HCT116 (cell line): ENCODE results near the gene NXT1. TPM values are rescaled to one million over a fixed set of nuclear protein-coding genes. Genes with fewer than 3 reads are reported as not detected.

Source experiments
- ATAC-seq: fragments of 200-7000 bp; cut with Tn5 transposase; 2 replicates; pipeline ENCODE4 v1.9.1; 2020; ENCODE audit warnings: mild to moderate bottlenecking, moderate library complexity
- BruUV-seq: library from RNA; stranded (reverse); fragments of 400-500 nt; replicated peaks from 2 replicates; lab custom pipeline; 2021; lab: Mats Ljungman, UMichigan
- CTCF ChIA-PET: fragments of 300-600 bp; sonication (Branson Sonifier 250); formaldehyde crosslinking; loops from one replicate; lab custom pipeline; 2021; ENCODE audit warnings: antibody characterized with exemption; lab: Charles Lee
- POLR2A ChIA-PET: fragments of 300-600, 350-600 bp; sonication (Branson Sonifier 250); formaldehyde crosslinking; loops from one replicate; lab custom pipeline; 2021; ENCODE audit warnings: antibody characterized with exemption; lab: Charles Lee
- RAD21 ChIA-PET, 2 experiments: fragments of 300-600 bp; sonication (Branson Sonifier 250); formaldehyde crosslinking; loops; one replicate each; lab custom pipeline; 2023; ENCODE audit warnings: low total read pairs in 2 of 2; ENCODE audit not compliant: uncharacterized antibody in 2 of 2, unreplicated experiment in 2 of 2, low non-redundant PET in 1 of 2; lab: Charles Lee
- DNase-seq: peaks from one replicate; pipeline ENCODE4 v3.0.0-alpha.2; 2010; ENCODE audit warnings: low read depth, low spot score
- H2AFZ ChIP-seq: fragments of 200-600 bp; shearing (Covaris generic), sonication (generic); 2 replicates; pipeline ENCODE4 v1.6.1; 2017; ENCODE audit warnings: low read depth, mixed run types, mixed read lengths, antibody characterized with exemption, low read length; ENCODE audit not compliant: poor library complexity, severe bottlenecking
- H3K27ac ChIP-seq: 2 replicates; pipeline ENCODE4 v1.5.1; 2012; ENCODE audit warnings: low read depth, low read length
- H3K27me3 ChIP-seq: fragments of 200-600 bp; sonication (generic); 2 replicates; pipeline ENCODE4 v1.6.1; 2016; ENCODE audit warnings: mixed run types, low read length, mixed read lengths; ENCODE audit not compliant: insufficient read depth
- H3K36me3 ChIP-seq, 2 experiments: fragments of 200-500 bp in 1 of 2; fragments of 200-600 bp in 1 of 2; sonication (Bioruptor generic) in 1 of 2; sonication (generic) in 1 of 2; 2 replicates each; pipeline versions ENCODE4 v1.5.1 to v1.6.1; 2014 to 2016; ENCODE audit warnings: low read length in 2 of 2, inconsistent platforms in 1 of 2, mixed read lengths in 1 of 2, mixed run types in 1 of 2; ENCODE audit not compliant: insufficient read depth in 2 of 2, control insufficient read depth in 1 of 2
- H3K4me1 ChIP-seq, 2 experiments: fragments of 200-600 bp in 1 of 2; sonication (generic) in 1 of 2; 2 replicates each; pipeline versions ENCODE4 v1.5.1 to v1.6.1; 2012 to 2017; ENCODE audit warnings: low read length in 2 of 2, inconsistent platforms in 1 of 2, mild to moderate bottlenecking in 1 of 2, mixed read lengths in 1 of 2, mixed run types in 1 of 2, moderate library complexity in 1 of 2; ENCODE audit not compliant: insufficient read depth in 2 of 2, control insufficient read depth in 1 of 2
- H3K4me2 ChIP-seq: fragments of 200-600 bp; sonication (generic); 2 replicates; pipeline ENCODE4 v1.6.1; 2017; ENCODE audit warnings: mixed run types, low read length, mixed read lengths
- H3K4me3 ChIP-seq, 2 experiments: fragments of 200-600 bp in 1 of 2; sonication (generic) in 1 of 2; replicated peaks in 1 of 2; 2 replicates each; pipeline ENCODE4 v1.5.1; 2011 to 2016; ENCODE audit warnings: low read length in 2 of 2, control low read depth in 1 of 2, low read depth in 1 of 2, mild to moderate bottlenecking in 1 of 2, mixed read lengths in 1 of 2, mixed run types in 1 of 2
- H3K79me2 ChIP-seq: fragments of 200-600 bp; sonication (generic); 2 replicates; pipeline ENCODE4 v1.6.1; 2017; ENCODE audit warnings: mild to moderate bottlenecking, mixed run types, low read length, moderate library complexity, mixed read lengths; ENCODE audit not compliant: insufficient read depth
- H3K9ac ChIP-seq: fragments of 200-600 bp; sonication (generic); 2 replicates; pipeline ENCODE4 v1.6.1; 2016; ENCODE audit warnings: low read length, mixed read lengths
- H3K9me2 ChIP-seq: fragments of 200-600 bp; sonication (generic), shearing (Covaris generic); 2 replicates; pipeline ENCODE4 v1.6.1; 2017; ENCODE audit warnings: mixed run types, mild to moderate bottlenecking, moderate library complexity; ENCODE audit not compliant: insufficient read depth
- H3K9me3 ChIP-seq, 2 experiments: fragments of 200-500 bp in 1 of 2; fragments of 200-600 bp in 1 of 2; sonication (Bioruptor generic) in 1 of 2; sonication (generic) in 1 of 2; 2 replicates each; pipeline ENCODE4 v1.6.1; 2014 to 2017; ENCODE audit warnings: low read length in 2 of 2, mixed read lengths in 2 of 2, inconsistent platforms in 1 of 2, low read depth in 1 of 2, mild to moderate bottlenecking in 1 of 2, mixed run types in 1 of 2, moderate library complexity in 1 of 2; ENCODE audit not compliant: control insufficient read depth in 1 of 2, insufficient read depth in 1 of 2
- H4K20me1 ChIP-seq: fragments of 200-600 bp; sonication (generic), shearing (Covaris generic); 2 replicates; pipeline ENCODE4 v1.6.1; 2017; ENCODE audit warnings: mixed run types, mild to moderate bottlenecking, moderate library complexity; ENCODE audit not compliant: insufficient read depth
- CEBPB ChIP-seq: IDR thresholded peaks from 2 replicates; pipeline ENCODE4 v1.6.1; 2012; ENCODE audit warnings: low read depth
- POLR2A ChIP-seq: IDR thresholded peaks from 2 replicates; pipeline ENCODE4 v1.7.0; 2011; ENCODE audit warnings: borderline replicate concordance; ENCODE audit not compliant: insufficient read depth, insufficient read length; ENCODE audit errors: extremely low read depth
- ZNF274 ChIP-seq: fragments of 200-500 bp; sonication (Bioruptor generic); IDR thresholded peaks from 2 replicates; pipeline ENCODE4 v1.6.1; 2014; ENCODE audit warnings: mild to moderate bottlenecking, low read depth, low read length, inconsistent platforms
- intact Hi-C: fragments of 100-400 bp; cut with micrococcal nuclease; formaldehyde crosslinking; loops from 2 replicates; pipeline ENCODE4 v1.10.0; 2022
- total RNA-seq: library from RNA; stranded (reverse); gene quantifications from one replicate; pipeline ENCODE4 v1.2.1, GENCODE V29; 2021; ENCODE audit not compliant: unreplicated experiment
- TF ChIP-seq, protein P1 (sequence below): IDR thresholded peaks from 2 replicates; pipeline ENCODE4 v1.6.1; 2012; ENCODE audit warnings: low read depth

Gene NXT1
- total RNA-seq, 1 experiment from 2014 or later, result 29.9 TPM

DNA sequence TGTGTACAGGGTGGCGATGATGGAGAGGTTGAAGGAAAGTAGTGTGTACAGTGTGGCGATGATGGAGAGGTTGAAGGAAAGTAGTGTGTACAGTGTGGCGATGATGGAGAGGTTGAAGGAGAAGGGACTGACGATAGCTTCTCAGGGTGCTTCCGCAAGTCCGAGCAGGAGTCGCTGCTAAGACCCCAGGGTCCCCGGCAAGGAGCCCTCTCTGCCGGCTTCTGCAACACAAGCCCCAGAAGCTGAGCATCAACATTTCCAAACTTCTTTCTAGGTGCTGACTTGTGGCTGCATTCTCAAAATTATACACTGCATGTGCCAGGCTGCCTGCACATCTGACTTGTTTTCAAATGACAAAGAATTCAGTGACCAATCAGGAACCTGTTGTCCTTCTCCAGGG, 47.8 kb upstream of the NXT1 start:
- Histone ChIP-seq H3K4me1 (no peaks in the 10 kb centered on the region), H2AFZ (no peak overlapping the region), H3K4me3 (no peak overlapping the region), H3K9me3 (no peaks in the 10 kb centered on the region), H3K4me2 (no peak overlapping the region), H3K27me3 (peaks cover 45% of the 10 kb centered on the region), H3K27ac (no peak overlapping the region), H3K36me3 (no peaks in the 10 kb centered on the region), H3K9ac (no peak overlapping the region), H4K20me1 (no peaks in the 10 kb centered on the region), H3K79me2 (no peaks in the 10 kb centered on the region), H3K9me2 (no peaks in the 10 kb centered on the region)
- ChIA-PET RAD21 (no interaction called here), CTCF (no interaction called here), POLR2A (no interaction called here)
- intact Hi-C loops, result no loop called here
- BruUV-seq, result no TSS peak
- DNase-seq (no peak), ATAC-seq (no peak)
- no peak for TF ChIP-seq CEBPB
- TF ChIP-seq POLR2A, result no peak
- TF ChIP-seq, protein P1, sequence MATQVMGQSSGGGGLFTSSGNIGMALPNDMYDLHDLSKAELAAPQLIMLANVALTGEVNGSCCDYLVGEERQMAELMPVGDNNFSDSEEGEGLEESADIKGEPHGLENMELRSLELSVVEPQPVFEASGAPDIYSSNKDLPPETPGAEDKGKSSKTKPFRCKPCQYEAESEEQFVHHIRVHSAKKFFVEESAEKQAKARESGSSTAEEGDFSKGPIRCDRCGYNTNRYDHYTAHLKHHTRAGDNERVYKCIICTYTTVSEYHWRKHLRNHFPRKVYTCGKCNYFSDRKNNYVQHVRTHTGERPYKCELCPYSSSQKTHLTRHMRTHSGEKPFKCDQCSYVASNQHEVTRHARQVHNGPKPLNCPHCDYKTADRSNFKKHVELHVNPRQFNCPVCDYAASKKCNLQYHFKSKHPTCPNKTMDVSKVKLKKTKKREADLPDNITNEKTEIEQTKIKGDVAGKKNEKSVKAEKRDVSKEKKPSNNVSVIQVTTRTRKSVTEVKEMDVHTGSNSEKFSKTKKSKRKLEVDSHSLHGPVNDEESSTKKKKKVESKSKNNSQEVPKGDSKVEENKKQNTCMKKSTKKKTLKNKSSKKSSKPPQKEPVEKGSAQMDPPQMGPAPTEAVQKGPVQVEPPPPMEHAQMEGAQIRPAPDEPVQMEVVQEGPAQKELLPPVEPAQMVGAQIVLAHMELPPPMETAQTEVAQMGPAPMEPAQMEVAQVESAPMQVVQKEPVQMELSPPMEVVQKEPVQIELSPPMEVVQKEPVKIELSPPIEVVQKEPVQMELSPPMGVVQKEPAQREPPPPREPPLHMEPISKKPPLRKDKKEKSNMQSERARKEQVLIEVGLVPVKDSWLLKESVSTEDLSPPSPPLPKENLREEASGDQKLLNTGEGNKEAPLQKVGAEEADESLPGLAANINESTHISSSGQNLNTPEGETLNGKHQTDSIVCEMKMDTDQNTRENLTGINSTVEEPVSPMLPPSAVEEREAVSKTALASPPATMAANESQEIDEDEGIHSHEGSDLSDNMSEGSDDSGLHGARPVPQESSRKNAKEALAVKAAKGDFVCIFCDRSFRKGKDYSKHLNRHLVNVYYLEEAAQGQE, result no peak

DNA sequence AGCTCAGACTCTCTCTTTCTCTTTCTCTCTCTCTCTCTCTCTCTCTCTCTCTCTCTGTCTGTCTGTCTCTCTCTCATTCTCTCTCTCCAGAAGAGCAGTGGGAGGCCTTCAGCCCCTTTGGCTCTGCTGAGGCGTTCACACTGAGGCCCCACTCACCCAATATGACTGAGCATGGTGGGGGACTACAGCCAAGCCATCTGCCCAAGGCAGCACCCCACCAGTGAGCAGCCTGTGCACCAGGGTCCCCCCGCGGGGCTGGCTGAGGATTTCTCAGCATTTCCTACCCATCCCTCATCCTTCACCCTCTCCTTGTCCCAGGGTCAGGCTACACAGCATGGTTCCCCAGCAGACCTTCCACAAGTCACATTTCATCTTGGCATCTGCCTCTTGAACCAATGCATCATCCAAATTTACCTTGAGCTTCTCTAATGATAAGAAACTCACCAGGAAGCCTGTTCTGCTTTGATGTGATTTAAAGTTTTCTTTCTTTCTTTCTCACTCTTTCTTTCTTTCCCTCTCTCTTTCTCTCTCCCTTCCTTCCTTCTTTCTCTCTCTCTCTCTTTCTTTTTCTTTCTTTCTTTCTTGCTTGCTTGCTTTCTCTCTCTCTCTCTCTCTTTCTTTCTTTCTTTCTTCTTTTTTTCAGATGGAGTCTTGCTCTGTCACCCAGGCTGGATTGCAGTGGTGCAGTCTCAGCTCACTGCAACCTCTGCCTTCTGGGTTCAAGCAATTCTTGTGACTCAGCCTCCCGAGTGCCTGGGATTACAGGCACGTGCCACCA, 47.1 kb upstream of the NXT1 start:
- Histone ChIP-seq H3K9ac (no peak overlapping the region), H3K4me3 (no peak overlapping the region), H3K27me3 (peaks cover 50% of the 10 kb centered on the region), H3K27ac (no peak overlapping the region), H3K9me2 (no peaks in the 10 kb centered on the region), H2AFZ (no peak overlapping the region), H3K79me2 (no peaks in the 10 kb centered on the region), H3K36me3 (no peaks in the 10 kb centered on the region), H3K9me3 (no peaks in the 10 kb centered on the region), H3K4me1 (no peaks in the 10 kb centered on the region), H4K20me1 (no peaks in the 10 kb centered on the region), H3K4me2 (no peak overlapping the region)
- CTCF ChIA-PET, result no interaction called here
- ATAC-seq (no peak), DNase-seq (no peak)
- no TSS peak for BruUV-seq
- POLR2A ChIA-PET, result no interaction called here
- no peak for TF ChIP-seq ZNF274
- intact Hi-C loops, result no loop called here
- RAD21 ChIA-PET, result no interaction called here
